Thyroid gland (tissue), 4 donors: ENCODE measurements around the gene TGM2. TPM values are rescaled to one million over a fixed set of nuclear protein-coding genes. Genes with fewer than 3 reads are reported as not detected.

Experiments used
- DNase-seq, 2 donors: peaks; one replicate each; pipeline ENCODE4 v3.0.0-alpha.2; 2019
- H3K27ac ChIP-seq, 3 donors: fragments of 200-600 bp; sonication (generic); 1 replicate in 2 of 3; 2 replicates in 1 of 3; pipeline ENCODE4 v1.5.1; 2016 to 2019; ENCODE audit warnings: mild to moderate bottlenecking in 1 of 3, moderate library complexity in 1 of 3
- H3K27me3 ChIP-seq: fragments of 200-600 bp; sonication (generic); one replicate; pipeline ENCODE4 v1.5.1; 2019
- H3K36me3 ChIP-seq, 2 donors: fragments of 200-600 bp; sonication (generic); one replicate each; pipeline ENCODE4 v1.5.1; 2016 to 2019
- H3K4me1 ChIP-seq, 2 donors: fragments of 200-600 bp; sonication (generic); one replicate each; pipeline ENCODE4 v1.5.1; 2017 to 2019
- H3K4me3 ChIP-seq, 3 donors: fragments of 200-600 bp; sonication (generic); replicated peaks in 1 of 3; 1 replicate in 2 of 3; 2 replicates in 1 of 3; pipeline ENCODE4 v1.5.1; 2016; ENCODE audit warnings: mild to moderate bottlenecking in 1 of 3
- H3K9me3 ChIP-seq: fragments of 200-600 bp; sonication (generic); one replicate; pipeline ENCODE4 v1.5.1; 2017
- POLR2A ChIP-seq, 2 donors: fragments of 450-650 bp; IDR thresholded peaks; one replicate each; pipeline ENCODE4 v1.6.1; 2017; ENCODE audit warnings: antibody characterized with exemption in 2 of 2, mild to moderate bottlenecking in 2 of 2, moderate library complexity in 1 of 2
- WGBS, 2 donors: methylation state at CpG; one replicate each; pipeline ENCODE4 v1.1.5; 2017; 5-methylcytosine and 5-hydroxymethylcytosine counted together
- intact Hi-C: fragments of 100-400 bp; cut with DNase I; formaldehyde crosslinking; loops from one replicate; pipeline ENCODE4 v1.15.1; 2023
- total RNA-seq, 4 donors: library from RNA; depleted of rRNA; stranded (reverse); fragments of >200 nt; gene quantifications; one replicate each; pipeline ENCODE4 v1.2.3, GENCODE V29; 2016
- TF ChIP-seq, protein P1 (sequence below), 6 experiments: fragments of 200-600 bp in 3 of 6; fragments of 450-650 bp in 3 of 6; sonication (generic) in 3 of 6; IDR thresholded peaks; one replicate each; pipeline ENCODE4 v1.5.1; 2016 to 2019; ENCODE audit warnings: antibody characterized with exemption in 6 of 6, mild to moderate bottlenecking in 2 of 6, inconsistent platforms in 1 of 6, moderate library complexity in 1 of 6

TGM2 gene
- total RNA-seq, 4 donors from 2014 or later: 16.9 to 133 (median 18.4) TPM

DNA sequence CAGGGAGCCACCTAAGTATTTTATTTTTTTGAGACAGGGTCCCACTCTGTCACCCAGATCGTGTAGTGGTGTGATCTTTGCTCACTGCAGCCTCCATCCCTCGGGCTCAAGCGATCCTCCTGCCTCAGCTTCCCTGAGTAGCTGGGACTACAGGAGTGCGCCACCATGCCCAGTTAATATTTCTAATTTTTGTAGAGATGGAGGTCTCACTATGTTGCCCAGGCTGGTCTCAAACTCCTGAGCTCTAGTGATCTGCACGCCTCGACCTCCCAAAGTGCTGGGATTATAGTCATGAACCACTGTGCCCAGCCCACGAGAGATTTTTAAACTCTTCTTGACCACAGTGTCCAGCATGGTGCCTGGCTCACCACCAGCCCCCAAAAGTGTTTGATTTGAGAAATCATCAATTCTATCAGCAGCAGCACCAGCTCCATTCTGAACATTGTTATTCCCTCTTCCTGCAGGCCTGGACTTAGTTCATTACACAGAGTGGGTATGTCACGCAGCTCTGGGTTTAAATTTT is 2.3 kb upstream of the TGM2 start:
- intact Hi-C loops: loop anchor here (5.0 kb wide), 1 partner anchor 110 kb away; no protein-coding TSS in a partner anchor
- Histone ChIP-seq H3K4me1 (peaks cover 0 to 28% of the 10 kb centered on the region in 2 donors), H3K4me3 (no peak overlapping the region), H3K36me3 (no peaks in the 10 kb centered on the region), H3K27me3 (no peaks in the 10 kb centered on the region), H3K27ac (peak overlapping the region in 1 of 3 donors; percentile 52), H3K9me3 (no peaks in the 10 kb centered on the region)
- 90 to 92% methylated on average over 8 of the region's 8 CpGs for WGBS, 2 donors
- DNase-seq: no peak
- TF ChIP-seq, protein P1, sequence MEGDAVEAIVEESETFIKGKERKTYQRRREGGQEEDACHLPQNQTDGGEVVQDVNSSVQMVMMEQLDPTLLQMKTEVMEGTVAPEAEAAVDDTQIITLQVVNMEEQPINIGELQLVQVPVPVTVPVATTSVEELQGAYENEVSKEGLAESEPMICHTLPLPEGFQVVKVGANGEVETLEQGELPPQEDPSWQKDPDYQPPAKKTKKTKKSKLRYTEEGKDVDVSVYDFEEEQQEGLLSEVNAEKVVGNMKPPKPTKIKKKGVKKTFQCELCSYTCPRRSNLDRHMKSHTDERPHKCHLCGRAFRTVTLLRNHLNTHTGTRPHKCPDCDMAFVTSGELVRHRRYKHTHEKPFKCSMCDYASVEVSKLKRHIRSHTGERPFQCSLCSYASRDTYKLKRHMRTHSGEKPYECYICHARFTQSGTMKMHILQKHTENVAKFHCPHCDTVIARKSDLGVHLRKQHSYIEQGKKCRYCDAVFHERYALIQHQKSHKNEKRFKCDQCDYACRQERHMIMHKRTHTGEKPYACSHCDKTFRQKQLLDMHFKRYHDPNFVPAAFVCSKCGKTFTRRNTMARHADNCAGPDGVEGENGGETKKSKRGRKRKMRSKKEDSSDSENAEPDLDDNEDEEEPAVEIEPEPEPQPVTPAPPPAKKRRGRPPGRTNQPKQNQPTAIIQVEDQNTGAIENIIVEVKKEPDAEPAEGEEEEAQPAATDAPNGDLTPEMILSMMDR (IDR thresholded peaks at IDR 0.05): no peak
- TF ChIP-seq POLR2A (IDR thresholded peaks at IDR 0.05): no peak

DNA sequence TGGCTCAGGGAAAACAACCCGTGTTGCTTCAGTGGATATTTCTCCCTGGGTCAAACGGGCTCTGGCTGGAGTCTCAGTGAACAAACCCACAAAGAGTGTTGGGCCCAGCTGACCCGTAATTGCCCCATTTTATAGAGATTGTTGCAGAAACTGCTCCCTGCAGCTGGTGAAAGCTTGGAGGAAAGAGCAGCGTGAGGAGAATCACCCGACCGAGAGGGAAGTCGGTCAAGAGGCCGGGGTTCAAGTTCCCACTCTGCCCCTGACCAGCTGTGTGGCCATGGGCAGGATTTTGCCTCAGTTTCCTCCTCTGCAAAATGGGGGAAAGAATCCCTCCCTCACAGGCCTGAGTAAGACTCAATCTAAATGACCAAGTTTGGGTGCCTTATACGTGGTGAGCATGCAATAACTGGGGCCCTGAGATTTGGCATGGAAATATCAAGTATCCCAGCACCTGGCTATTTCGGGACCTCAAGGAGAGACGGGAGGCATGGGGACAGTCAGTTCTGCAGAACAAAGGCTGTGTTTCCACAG is 1.7 kb upstream of the TGM2 start:
- intact Hi-C loops: loop anchor here (5.0 kb wide), 1 partner anchor 109 kb away; no protein-coding TSS in a partner anchor
- DNase-seq: no peak
- TF ChIP-seq, protein P1 (IDR thresholded peaks at IDR 0.05): no peak
- TF ChIP-seq POLR2A (IDR thresholded peaks at IDR 0.05): no peak
- Histone ChIP-seq H3K27me3 (no peaks in the 10 kb centered on the region), H3K9me3 (no peaks in the 10 kb centered on the region), H3K4me1 (peaks cover 0 to 28% of the 10 kb centered on the region in 2 donors), H3K4me3 (no peak overlapping the region), H3K27ac (no peak overlapping the region), H3K36me3 (no peaks in the 10 kb centered on the region)
- 82 to 88% methylated on average over 11 of the region's 11 CpGs for WGBS, 2 donors

DNA sequence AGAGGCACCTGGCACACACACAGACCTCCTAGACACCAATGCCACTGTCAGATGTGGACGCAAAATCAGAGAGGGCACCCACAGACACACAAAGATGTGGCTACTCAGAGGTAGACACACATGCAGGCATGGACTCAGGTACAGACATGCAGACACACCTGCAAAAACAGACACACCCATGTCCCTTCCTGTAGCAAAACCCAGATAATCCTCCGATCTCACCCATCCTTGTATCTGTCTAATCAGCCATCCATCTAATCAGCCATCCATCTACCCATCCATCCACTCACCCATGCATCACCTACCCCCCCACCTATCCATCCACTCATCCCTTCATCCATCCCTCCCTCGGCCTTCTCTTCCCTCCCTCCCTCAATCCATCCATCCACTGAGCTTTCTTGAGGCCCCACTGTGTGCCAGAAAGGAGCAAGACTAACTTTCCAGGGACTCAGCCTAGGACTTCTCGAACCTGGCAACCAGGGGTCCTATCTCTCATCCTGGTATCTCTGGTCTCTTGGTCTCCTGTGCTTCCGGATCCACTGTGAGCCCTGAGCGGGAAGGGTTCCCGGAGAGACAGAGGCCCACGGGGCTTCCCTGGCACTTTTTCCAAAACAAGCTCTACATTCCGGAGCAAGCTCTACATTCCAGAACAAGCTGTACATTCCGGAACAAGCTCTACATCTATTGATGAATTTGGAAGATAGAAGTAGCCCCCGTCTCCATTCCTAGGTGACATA is 1.1 kb upstream of the TGM2 start:
- H3K9me3 ChIP-seq: no peaks in the 10 kb centered on the region
- intact Hi-C loops: loop anchor here (5.0 kb wide), 1 partner anchor 109 kb away; no protein-coding TSS in a partner anchor
- 78 to 80% methylated on average over 11 of the region's 11 CpGs for WGBS, 2 donors
- H3K4me3 ChIP-seq: no peak overlapping the region
- no peaks in the 10 kb centered on the region for H3K27me3 ChIP-seq
- H3K27ac ChIP-seq: no peak overlapping the region
- no peaks in the 10 kb centered on the region for H3K36me3 ChIP-seq
- TF ChIP-seq POLR2A (IDR thresholded peaks at IDR 0.05): no peak
- peaks cover 0 to 28% of the 10 kb centered on the region in 2 donors for H3K4me1 ChIP-seq
- DNase-seq: no peak

DNA sequence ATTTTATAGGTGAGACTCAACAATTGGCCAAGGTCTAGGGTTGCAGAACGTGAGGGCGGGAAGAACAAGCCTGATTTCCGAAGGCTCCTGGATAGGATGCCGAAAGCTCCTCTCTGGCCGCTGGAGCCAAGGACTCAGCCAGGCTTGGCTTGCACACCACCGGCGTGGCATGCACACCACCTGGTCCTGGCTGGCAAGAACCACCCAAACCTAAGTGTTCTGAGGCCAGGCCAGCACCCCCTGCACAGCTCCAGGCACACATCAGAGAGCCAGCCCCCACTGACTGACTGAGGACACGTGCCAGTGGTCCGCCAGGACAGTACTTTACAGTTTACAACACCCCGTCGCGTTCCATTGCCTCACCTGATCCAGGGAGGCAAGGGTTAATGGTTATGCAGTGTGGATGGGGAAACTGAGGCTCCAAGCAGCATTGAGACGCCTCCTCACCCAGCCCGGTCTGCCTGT is 414 bp downstream of the TGM2 start:
- H3K4me3 ChIP-seq: peak overlapping the region in 1 of 3 donors; percentile 25
- no peaks in the 10 kb centered on the region for H3K36me3 ChIP-seq
- TF ChIP-seq, protein P1 (IDR thresholded peaks at IDR 0.05): no peak
- no peak for TF ChIP-seq POLR2A (IDR thresholded peaks at IDR 0.05)
- peaks cover 0 to 28% of the 10 kb centered on the region in 2 donors for H3K4me1 ChIP-seq
- H3K27ac ChIP-seq: peak overlapping the region in 1 of 3 donors; percentile 14
- WGBS, 2 donors: 68 to 72% methylated on average over 9 to 14 of the region's 14 CpGs
- H3K27me3 ChIP-seq: no peaks in the 10 kb centered on the region
- DNase-seq: no peak
- no peaks in the 10 kb centered on the region for H3K9me3 ChIP-seq
- intact Hi-C loops: loop anchor here (5.0 kb wide), 2 partner anchors 87 to 107 kb away; no protein-coding TSS in a partner anchor

DNA sequence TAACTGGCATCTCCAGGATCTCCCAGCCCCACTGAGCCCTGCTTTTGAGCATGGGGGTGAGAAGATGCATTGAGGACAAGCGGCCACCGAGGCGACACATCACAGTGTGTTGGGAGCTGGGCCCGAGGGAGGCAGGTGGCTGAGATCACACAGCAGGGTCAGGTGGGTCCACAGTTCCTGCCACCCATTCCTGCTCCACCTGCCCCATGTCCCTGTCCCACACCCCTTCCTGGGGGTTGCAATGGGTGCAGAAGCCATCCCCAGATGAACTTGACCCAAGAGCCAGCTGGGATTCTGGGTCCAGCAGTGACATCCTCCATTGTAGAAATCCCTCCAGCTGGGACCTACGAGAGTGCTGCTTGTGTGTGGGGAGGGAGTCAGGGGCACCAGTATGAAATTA is 1.0 kb downstream of the TGM2 start:
- Histone ChIP-seq H3K36me3 (no peaks in the 10 kb centered on the region), H3K27me3 (no peaks in the 10 kb centered on the region), H3K9me3 (no peaks in the 10 kb centered on the region), H3K4me1 (peaks cover 0 to 28% of the 10 kb centered on the region in 2 donors), H3K27ac (no peak overlapping the region), H3K4me3 (no peak overlapping the region)
- 96 to 100% methylated on average over 2 to 4 of the region's 5 CpGs for WGBS, 2 donors
- intact Hi-C loops: loop anchor here (5.0 kb wide), 1 partner anchor 87 kb away; no protein-coding TSS in a partner anchor
- TF ChIP-seq POLR2A (IDR thresholded peaks at IDR 0.05): no peak
- TF ChIP-seq, protein P1 (IDR thresholded peaks at IDR 0.05): no peak
- DNase-seq: no peak
